NCI-H128 (cell line): ENCODE data around the gene TM6SF1.
"Not testable (repeated sequence)": the region's sequence is repeated elsewhere in the genome, so short reads cannot be mapped to it uniquely, and the experiment has no call there.

Experiments
- DNase-seq: peaks from one replicate; lab custom pipeline; 2025; ENCODE audit not compliant: unreplicated experiment; lab: John Stamatoyannopoulos, UW

The TM6SF1 gene

GRCh38 chr15:83087576-83087975 lies 19.9 kb upstream of the TM6SF1 start:
- DNase-seq, result no peak

- no peak for DNase-seq
Observed at GRCh38 chr15:83088876-83089275, 18.6 kb upstream of the TM6SF1 start.

- DNase-seq, result no peak
Observed at GRCh38 chr15:83090465-83090864, 17.0 kb upstream of the TM6SF1 start.

- not testable (repeated sequence) for DNase-seq
Observed at GRCh38 chr15:83091965-83092308, 15.5 kb upstream of the TM6SF1 start.

- DNase-seq, result no peak
Observed at GRCh38 chr15:83092309-83092976, 15.0 kb upstream of the TM6SF1 start.

GRCh38 chr15:83094583-83094982 lies 12.9 kb upstream of the TM6SF1 start:
- DNase-seq, result no peak

- DNase-seq, result no peak
Observed at GRCh38 chr15:83098079-83098478, 9.4 kb upstream of the TM6SF1 start.

GRCh38 chr15:83099290-83099689 lies 8.2 kb upstream of the TM6SF1 start:
- no peak for DNase-seq

- DNase-seq, result no peak
Observed at GRCh38 chr15:83100097-83100646, 7.3 kb upstream of the TM6SF1 start.

GRCh38 chr15:83102346-83102745 lies 5.1 kb upstream of the TM6SF1 start:
- no peak for DNase-seq

GRCh38 chr15:83104141-83104540 lies 3.3 kb upstream of the TM6SF1 start:
- DNase-seq, result no peak

- DNase-seq, result no peak
Observed at GRCh38 chr15:83105440-83105839, 2.0 kb upstream of the TM6SF1 start.

- no peak for DNase-seq
Observed at GRCh38 chr15:83107841-83108181, 366 bp downstream of the TM6SF1 start.

- no peak for DNase-seq
Observed at GRCh38 chr15:83108266-83109219, 1.1 kb downstream of the TM6SF1 start.

GRCh38 chr15:83109532-83109931 lies 2.1 kb downstream of the TM6SF1 start:
- no peak for DNase-seq

GRCh38 chr15:83110381-83110780 lies 2.9 kb downstream of the TM6SF1 start:
- no peak for DNase-seq

GRCh38 chr15:83111149-83111548 lies 3.7 kb downstream of the TM6SF1 start:
- DNase-seq, result no peak

GRCh38 chr15:83112233-83112955 lies 4.9 kb downstream of the TM6SF1 start:
- DNase-seq, result no peak

GRCh38 chr15:83112956-83113299 lies 5.5 kb downstream of the TM6SF1 start:
- no peak for DNase-seq

GRCh38 chr15:83113881-83114674 lies 6.6 kb downstream of the TM6SF1 start:
- no peak for DNase-seq

- DNase-seq, result no peak
Observed at GRCh38 chr15:83114856-83115255, 7.4 kb downstream of the TM6SF1 start.
